Activated naive CD8-positive, alpha-beta T cell treated with anti-CD3 and anti-CD28 coated beads, Interleukin-2, amount 10 ng/mL, durations not matched to agents 7 days and 5 days (primary cell): Measurements from ENCODE around the gene TMEM174. TPM values are rescaled to one million over a fixed set of nuclear protein-coding genes. Genes with fewer than 3 reads are reported as not detected.

Experiments used
- ATAC-seq: fragments of 150-1000 bp; cut with Tn5 transposase; one replicate; pipeline ENCODE4 v1.10.0; 2021; ENCODE audit warnings: low read depth, moderate library complexity
- POLR2A ChIA-PET: fragments of 350-600 bp; sonication (Branson Sonifier 250); formaldehyde crosslinking; loops from one replicate; lab custom pipeline; 2021; ENCODE audit warnings: antibody characterized with exemption; lab: Charles Lee
- DNase-seq: peaks from one replicate; pipeline ENCODE4 v3.0.0; 2021
- H3K27ac Mint-ChIP-seq: one replicate; pipeline ENCODE4 v1.8.0; 2022; ENCODE audit warnings: mild to moderate bottlenecking, mixed read lengths
- H3K27me3 Mint-ChIP-seq: one replicate; pipeline ENCODE4 v1.8.0; 2022; ENCODE audit warnings: mild to moderate bottlenecking, moderate library complexity, mixed read lengths
- H3K36me3 Mint-ChIP-seq: one replicate; pipeline ENCODE4 v1.8.0; 2021; ENCODE audit warnings: mild to moderate bottlenecking, mixed read lengths
- H3K4me1 Mint-ChIP-seq: one replicate; pipeline ENCODE4 v1.8.0; 2021; ENCODE audit warnings: mixed read lengths
- H3K4me3 Mint-ChIP-seq: one replicate; pipeline ENCODE4 v1.8.0; 2022; ENCODE audit warnings: mild to moderate bottlenecking, moderate library complexity, mixed read lengths
- H3K9me3 Mint-ChIP-seq: one replicate; pipeline ENCODE4 v1.8.0; 2021; ENCODE audit warnings: mixed read lengths
- total RNA-seq, 2 experiments: library from RNA; stranded (reverse); gene quantifications; one replicate each; pipeline ENCODE4 v1.2.3, GENCODE V29; 2021

The TMEM174 gene, protein sequence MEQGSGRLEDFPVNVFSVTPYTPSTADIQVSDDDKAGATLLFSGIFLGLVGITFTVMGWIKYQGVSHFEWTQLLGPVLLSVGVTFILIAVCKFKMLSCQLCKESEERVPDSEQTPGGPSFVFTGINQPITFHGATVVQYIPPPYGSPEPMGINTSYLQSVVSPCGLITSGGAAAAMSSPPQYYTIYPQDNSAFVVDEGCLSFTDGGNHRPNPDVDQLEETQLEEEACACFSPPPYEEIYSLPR
- not detected for total RNA-seq

DNA sequence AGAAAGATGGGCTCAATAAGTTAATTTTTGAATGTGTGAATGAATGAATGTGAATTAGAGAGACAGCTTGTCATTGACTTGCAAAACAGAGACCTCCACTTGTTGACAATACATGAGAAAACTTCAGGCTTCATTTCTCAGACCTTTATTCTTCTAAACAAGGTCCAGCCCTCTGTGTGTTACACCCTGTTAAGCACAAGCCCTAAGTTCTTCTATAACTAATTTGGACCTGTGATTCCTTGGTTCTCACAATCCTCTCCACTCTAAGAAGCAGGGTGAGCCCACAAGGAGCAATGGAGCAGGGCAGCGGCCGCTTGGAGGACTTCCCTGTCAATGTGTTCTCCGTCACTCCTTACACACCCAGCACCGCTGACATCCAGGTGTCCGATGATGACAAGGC lies at the start of gene TMEM174:
TSS of gene TMEM174 (plus strand) at position 243 of the 400 bp plus-strand sequence. CDS start at position 294, 51 bp downstream.
- POLR2A ChIA-PET, result no interaction called here
- peaks cover 61% of the 10 kb centered on the region for H3K27me3 Mint-ChIP-seq

DNA sequence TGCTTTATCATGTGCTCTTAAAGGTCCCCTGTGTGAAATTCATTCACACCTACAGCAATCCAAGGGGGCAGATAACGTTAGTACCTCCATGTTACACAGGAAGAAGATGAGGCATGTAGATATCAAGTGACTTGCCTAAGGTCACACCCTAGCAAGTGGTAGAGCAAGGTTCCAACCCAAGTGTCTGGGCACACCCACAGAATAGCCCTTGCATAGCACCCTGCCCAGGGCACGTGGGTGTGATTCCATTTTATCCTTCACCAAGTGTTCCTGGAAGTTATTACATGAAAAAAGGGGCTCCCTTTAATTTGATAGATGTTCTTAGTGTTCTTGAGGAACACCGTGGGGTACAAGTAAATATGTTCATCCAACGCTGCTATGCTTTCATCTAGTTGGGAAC lies 47.7 kb upstream of the TMEM174 start:
- Mint-ChIP-seq H3K4me1 (peaks cover 6% of the 10 kb centered on the region), H3K36me3 (no peaks in the 10 kb centered on the region), H3K9me3 (no peaks in the 10 kb centered on the region), H3K4me3 (no peak overlapping the region), H3K27me3 (peaks cover 47% of the 10 kb centered on the region), H3K27ac (no peak overlapping the region)
- DNase-seq (no peak), ATAC-seq (no peak)
- POLR2A ChIA-PET, result no interaction called here

More for the DNA sequence above, at the start of gene TMEM174:
- no peak within 1 kb of the TSS for H3K4me3 Mint-ChIP-seq
- DNase-seq, result no peak
- ATAC-seq, result no peak
- no peak within 1 kb of the TSS for H3K27ac Mint-ChIP-seq
- no peaks in the 10 kb centered on the region for H3K9me3 Mint-ChIP-seq
- H3K36me3 Mint-ChIP-seq, result no peaks in the 10 kb centered on the region
- H3K4me1 Mint-ChIP-seq, result no peaks in the 10 kb centered on the region

DNA sequence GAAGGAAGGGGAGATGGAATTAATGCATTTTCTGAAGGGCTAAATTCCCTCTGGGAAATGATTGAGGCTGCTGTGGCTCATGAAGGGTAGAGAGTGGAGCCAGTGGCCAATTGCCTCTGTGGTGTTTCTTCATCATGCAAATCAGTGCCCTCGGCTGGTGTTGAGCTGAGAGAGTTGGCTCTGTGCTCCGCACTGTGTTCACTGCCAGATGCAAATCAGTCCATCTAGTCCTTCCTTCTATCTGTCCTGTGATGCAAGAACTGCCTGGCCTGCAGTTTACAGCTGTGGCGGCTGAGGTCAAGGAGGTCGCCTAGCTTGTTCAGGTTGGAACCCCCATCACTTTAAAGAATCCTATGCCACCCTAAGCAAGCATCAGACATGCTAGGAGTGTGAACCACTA lies 46.6 kb upstream of the TMEM174 start:
- Mint-ChIP-seq H3K9me3 (no peaks in the 10 kb centered on the region), H3K4me3 (no peak overlapping the region), H3K4me1 (peaks cover 2% of the 10 kb centered on the region), H3K27me3 (peaks cover 45% of the 10 kb centered on the region), H3K36me3 (no peaks in the 10 kb centered on the region), H3K27ac (no peak overlapping the region)
- no peak for DNase-seq
- POLR2A ChIA-PET, result no interaction called here
- ATAC-seq, result no peak

DNA sequence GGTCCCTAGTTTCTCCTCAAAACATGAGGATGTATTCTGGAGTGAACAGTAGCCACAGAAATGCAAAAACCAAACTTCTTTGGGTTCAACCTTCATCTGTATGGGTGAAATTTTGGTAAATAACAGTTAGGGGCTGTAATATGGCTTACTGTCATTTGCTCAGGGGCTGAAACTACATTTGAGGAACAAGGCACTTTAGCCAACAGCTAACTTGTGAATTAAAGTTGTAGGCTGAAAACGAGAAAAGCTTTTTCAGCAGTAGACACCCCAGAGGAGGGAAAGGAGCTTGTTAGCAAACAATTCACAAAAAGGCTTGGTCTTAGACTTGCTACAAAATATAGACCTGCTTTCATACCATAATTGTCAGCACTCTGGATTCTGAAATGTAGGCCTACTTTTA lies 46.0 kb upstream of the TMEM174 start:
- H3K4me1 Mint-ChIP-seq, result no peaks in the 10 kb centered on the region

DNA sequence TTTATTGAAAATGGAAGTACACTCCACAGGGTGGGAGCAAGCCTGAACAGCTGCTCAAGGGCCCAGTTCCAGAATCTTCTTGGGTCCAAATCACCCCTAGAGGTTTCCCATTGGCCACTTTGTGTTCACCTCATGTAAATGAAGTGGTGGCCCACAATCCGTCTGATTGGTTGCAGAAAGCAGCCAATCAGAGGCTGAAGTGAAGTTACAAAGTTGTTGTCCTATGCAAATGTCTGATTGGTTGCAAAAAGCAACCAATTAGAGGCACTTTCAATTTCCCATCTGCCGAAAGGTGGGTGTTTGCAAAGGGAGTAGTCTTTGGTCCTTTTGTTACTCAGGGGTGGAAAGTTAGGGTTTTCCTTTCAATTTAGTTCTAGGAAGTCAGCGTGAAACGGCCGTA lies 43.9 kb upstream of the TMEM174 start:
- no peak for ATAC-seq
- no peak for DNase-seq
- Mint-ChIP-seq H3K9me3 (no peaks in the 10 kb centered on the region), H3K27me3 (peaks cover 42% of the 10 kb centered on the region), H3K27ac (no peak overlapping the region), H3K4me3 (no peak overlapping the region), H3K4me1 (no peaks in the 10 kb centered on the region), H3K36me3 (no peaks in the 10 kb centered on the region)
- POLR2A ChIA-PET, result no interaction called here

More for the DNA sequence above, 46.0 kb upstream of the TMEM174 start:
- Mint-ChIP-seq H3K4me3 (no peak overlapping the region), H3K9me3 (no peaks in the 10 kb centered on the region), H3K36me3 (no peaks in the 10 kb centered on the region), H3K27ac (no peak overlapping the region), H3K27me3 (peaks cover 45% of the 10 kb centered on the region)
- DNase-seq, result no peak
- no peak for ATAC-seq
- POLR2A ChIA-PET, result no interaction called here

DNA sequence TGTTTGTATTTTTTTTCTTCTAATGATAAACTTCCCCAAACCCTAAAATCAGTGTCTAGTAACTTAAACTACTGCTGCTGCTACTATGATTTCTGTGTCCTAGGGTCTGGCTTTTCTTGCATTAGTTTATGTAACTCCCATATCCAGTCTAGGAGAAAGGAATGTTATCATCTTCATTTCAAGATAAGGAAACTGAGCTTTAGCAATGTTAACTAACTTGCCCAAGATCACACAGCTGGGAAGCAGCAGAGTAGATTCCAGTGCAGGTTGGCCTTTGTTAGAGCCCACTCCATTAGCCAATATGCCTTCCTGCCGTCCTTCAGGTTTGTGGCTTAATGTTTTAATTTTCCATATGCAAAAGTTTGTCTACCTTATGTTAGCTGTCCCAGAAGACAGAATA lies 42.2 kb upstream of the TMEM174 start:
- Mint-ChIP-seq H3K27me3 (peaks cover 46% of the 10 kb centered on the region), H3K36me3 (no peaks in the 10 kb centered on the region), H3K9me3 (no peaks in the 10 kb centered on the region), H3K4me3 (no peak overlapping the region), H3K27ac (no peak overlapping the region), H3K4me1 (peaks cover 2% of the 10 kb centered on the region)
- DNase-seq (no peak), ATAC-seq (no peak)
- POLR2A ChIA-PET, result no interaction called here

DNA sequence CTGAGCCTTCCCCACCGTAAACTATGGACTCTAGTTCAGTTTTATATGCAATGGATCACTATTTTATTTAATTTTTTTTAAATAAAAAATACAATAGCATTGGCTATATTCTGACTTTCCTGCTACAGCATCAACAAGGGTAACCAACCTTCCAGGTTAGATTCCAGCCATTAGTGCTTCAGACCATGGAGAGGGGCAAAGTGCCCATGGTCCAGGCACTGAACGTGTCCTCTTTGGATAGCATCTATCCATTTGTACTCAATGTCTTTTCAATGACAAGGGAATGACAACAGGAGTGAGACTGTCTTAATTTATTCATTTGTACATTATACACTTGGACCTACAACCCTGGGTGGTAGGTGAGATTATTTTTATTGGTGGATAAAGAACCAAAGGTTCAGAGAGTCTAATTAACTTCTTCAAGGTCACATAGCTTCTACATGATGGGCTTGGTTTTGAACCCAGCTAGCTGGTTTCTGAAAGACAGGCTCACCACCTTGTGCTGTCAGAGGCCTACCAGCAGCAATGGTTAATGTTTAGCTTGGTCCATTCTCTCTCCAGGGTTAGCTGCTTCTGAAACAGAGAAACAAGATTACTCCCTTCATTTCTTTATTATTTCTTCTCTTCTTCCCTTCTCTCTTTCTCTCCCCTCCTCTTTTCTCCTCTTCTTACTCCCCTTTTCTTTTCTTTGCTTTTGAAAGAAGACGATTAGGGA lies 41.1 kb upstream of the TMEM174 start:
- no peaks in the 10 kb centered on the region for H3K36me3 Mint-ChIP-seq
- H3K4me3 Mint-ChIP-seq, result no peak overlapping the region
- H3K27ac Mint-ChIP-seq, result no peak overlapping the region
- peaks cover 40% of the 10 kb centered on the region for H3K27me3 Mint-ChIP-seq
- ATAC-seq (no peak), DNase-seq (no peak)
- peaks cover 2% of the 10 kb centered on the region for H3K4me1 Mint-ChIP-seq
- no peaks in the 10 kb centered on the region for H3K9me3 Mint-ChIP-seq
- POLR2A ChIA-PET, result no interaction called here

DNA sequence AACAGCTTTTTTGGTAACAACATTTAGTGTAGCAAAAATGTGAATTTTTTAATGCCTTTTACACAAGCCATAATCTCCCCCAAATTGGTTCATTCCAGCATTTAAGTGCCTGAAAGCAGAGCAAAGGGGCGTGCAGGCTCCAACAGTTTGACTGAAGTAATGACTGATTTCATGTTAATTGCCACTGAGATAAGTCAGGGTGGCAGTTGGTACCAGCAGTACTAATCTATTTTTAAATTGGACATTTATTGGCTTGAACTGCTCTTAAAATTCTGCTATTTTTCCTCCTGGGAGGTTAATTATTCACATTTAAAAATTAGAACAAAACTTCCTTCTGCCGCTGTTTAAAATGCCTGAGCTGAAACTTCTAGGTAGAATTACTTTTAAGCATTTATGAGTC lies 40.2 kb upstream of the TMEM174 start:
- peaks cover 39% of the 10 kb centered on the region for H3K27me3 Mint-ChIP-seq
- H3K36me3 Mint-ChIP-seq, result no peaks in the 10 kb centered on the region
- no peaks in the 10 kb centered on the region for H3K9me3 Mint-ChIP-seq
- no peak overlapping the region for H3K27ac Mint-ChIP-seq
- no peak for ATAC-seq
- no peak overlapping the region for H3K4me3 Mint-ChIP-seq
- DNase-seq, result no peak
- peaks cover 2% of the 10 kb centered on the region for H3K4me1 Mint-ChIP-seq
- POLR2A ChIA-PET, result no interaction called here

DNA sequence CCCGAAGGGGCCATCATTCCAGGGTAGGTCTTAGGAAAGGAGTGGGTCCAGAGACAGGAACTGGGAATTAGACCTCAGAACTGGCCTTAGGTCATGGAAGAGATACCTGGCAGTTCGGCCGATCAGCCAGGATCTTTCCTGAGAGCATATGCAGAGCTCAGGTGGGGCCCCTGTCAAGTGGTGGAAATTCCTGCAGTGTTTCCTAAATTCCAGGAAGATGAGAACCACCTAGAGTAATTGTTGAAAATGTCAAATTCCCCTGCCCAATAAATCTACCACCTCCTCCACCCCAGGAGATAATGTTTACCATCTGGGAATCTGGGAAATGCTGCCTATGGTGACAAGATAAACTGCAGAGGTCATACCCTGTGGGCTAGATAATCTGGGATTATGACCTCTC lies 38.0 kb upstream of the TMEM174 start:
- DNase-seq, result no peak
- Mint-ChIP-seq H3K27me3 (peaks cover 35% of the 10 kb centered on the region), H3K4me3 (no peak overlapping the region), H3K36me3 (no peaks in the 10 kb centered on the region), H3K9me3 (no peaks in the 10 kb centered on the region), H3K4me1 (peaks cover 2% of the 10 kb centered on the region), H3K27ac (no peak overlapping the region)
- ATAC-seq, result no peak
- POLR2A ChIA-PET, result no interaction called here

DNA sequence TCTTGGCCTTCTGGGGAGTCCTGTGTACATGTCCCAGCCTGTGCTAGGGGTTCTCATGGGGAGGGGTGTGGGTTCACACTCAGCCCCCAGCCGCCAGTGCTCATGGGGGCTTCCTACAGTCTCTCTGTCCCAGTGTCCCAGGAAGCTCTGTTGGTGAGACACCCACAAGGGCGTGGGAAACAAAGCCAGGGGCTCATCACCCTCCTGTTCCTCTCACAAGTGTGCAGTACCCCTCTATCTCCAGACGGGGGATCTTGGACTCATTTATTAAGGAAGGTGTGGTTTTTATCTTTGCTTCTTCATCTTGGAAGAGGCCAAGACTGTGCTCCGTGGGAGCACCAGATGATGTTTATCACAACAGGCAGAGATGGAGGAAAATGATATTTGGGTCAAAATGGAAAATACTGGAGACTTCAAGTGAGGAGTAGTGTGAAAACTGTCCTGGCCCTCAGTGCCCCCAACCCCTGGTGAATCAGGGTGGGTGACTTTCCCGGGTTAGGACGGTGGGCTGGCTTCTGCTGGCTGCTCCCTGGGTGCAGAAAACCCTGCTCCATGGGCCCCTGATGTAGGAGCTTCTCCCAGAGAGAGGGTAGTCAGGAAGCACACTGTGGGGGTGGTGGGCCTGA lies 37.5 kb upstream of the TMEM174 start:
- Mint-ChIP-seq H3K27me3 (peaks cover 34% of the 10 kb centered on the region), H3K4me1 (peaks cover 2% of the 10 kb centered on the region), H3K27ac (no peak overlapping the region), H3K36me3 (no peaks in the 10 kb centered on the region), H3K9me3 (no peaks in the 10 kb centered on the region), H3K4me3 (no peak overlapping the region)
- ATAC-seq (no peak), DNase-seq (no peak)
- POLR2A ChIA-PET, result no interaction called here

DNA sequence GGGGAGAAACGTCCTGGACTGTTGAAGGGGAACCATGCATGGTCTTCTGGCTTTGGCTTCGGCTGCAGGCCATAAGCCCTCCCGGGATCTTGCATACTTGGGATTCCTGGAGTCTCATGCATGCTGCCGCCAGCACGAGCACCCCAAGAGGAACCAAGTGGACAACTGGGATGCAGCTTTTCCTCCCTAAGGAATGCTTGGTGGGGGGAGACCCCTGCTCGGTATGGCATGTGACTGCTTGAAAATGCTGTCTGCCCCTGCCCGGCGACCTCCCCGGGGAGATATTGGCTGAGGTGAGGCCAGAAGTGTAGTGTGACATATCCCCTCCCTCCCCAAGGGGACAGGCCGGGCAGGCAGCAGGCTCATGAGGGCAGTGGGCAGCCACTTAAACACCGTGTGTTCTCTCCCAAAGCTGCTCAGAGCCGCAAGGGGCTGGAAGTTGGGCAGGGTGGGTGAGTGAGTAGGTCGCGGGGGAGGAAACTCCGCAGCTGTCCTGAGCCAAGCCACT lies 36.9 kb upstream of the TMEM174 start:
- DNase-seq (no peak), ATAC-seq (no peak)
- H3K36me3 Mint-ChIP-seq, result no peaks in the 10 kb centered on the region
- H3K27ac Mint-ChIP-seq, result no peak overlapping the region
- H3K4me1 Mint-ChIP-seq, result peaks cover 2% of the 10 kb centered on the region
- peaks cover 31% of the 10 kb centered on the region for H3K27me3 Mint-ChIP-seq
- no peak overlapping the region for H3K4me3 Mint-ChIP-seq
- POLR2A ChIA-PET, result no interaction called here
- H3K9me3 Mint-ChIP-seq, result no peaks in the 10 kb centered on the region

DNA sequence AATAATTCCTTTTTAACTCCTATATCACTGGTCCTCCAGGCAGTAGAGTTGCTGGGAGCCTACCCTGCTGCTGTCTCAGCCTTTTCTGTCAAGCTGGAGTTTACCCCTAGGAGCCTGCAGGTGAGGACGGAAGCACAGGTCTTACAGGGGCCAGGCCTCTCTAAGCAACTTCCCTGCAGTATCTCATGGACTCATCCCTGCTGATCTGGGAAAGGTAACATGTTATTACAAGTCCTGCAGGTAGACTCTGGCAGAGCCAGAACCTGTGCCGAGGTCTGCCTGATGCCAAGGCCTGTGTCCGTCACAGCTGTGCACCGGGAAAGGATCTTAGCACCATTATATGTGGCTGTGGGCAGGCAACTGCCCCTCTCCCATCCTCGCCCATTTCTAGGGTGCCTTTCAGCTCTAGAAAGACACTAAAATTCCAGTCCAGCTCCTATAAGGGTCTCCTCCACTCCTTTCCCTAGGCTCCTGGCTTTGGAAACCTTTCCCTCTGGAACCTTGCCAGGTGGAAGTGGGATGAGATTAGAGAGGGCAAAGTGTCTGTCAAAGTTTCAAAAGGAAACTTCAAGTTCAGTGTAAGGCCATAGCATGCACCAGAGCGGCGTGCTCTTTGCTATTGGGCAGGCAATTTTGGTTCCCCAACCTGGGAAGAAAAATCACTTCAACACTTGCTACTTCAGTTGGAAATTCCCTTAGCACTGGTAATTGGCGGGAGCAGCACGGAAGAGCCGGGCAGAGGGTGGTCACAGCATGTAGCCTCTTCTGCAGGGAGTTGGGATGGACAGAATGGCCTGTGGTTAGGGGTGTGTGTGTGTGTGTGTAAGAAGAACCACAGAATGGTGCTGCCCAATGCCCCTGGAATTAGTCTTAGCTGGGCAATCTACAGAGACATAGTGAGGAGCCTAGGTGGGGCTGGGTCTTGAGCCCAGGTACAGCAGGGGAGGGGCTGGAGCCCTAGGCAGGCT lies 35.1 kb upstream of the TMEM174 start:
- POLR2A ChIA-PET, result no interaction called here
- DNase-seq, result no peak
- Mint-ChIP-seq H3K36me3 (no peaks in the 10 kb centered on the region), H3K4me1 (peaks cover 2% of the 10 kb centered on the region), H3K4me3 (no peak overlapping the region), H3K9me3 (no peaks in the 10 kb centered on the region), H3K27me3 (peaks cover 27% of the 10 kb centered on the region), H3K27ac (no peak overlapping the region)
- ATAC-seq, result no peak

DNA sequence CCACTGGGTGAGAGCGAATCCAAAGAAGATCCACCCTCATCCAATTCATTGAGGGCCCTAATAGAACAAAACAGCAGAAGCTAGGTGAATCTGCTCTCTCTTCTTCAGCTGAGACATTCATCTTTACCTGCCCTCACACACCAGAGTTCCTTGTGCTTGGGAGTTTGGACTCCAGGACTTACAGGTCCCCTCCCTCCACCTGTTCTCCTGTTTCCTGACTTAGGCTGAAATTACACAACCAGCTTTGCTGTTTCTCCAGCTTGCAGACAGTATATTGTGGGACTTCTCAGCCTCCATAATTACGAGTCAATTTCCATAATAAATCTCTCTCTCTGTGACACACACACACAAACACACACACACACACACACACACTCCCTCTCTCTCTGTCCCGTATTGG lies 33.5 kb upstream of the TMEM174 start:
- no peak for DNase-seq
- H3K36me3 Mint-ChIP-seq, result no peaks in the 10 kb centered on the region
- ATAC-seq, result no peak
- peaks cover 2% of the 10 kb centered on the region for H3K4me1 Mint-ChIP-seq
- H3K4me3 Mint-ChIP-seq, result no peak overlapping the region
- peaks cover 38% of the 10 kb centered on the region for H3K27me3 Mint-ChIP-seq
- POLR2A ChIA-PET, result no interaction called here
- H3K9me3 Mint-ChIP-seq, result no peaks in the 10 kb centered on the region
- no peak overlapping the region for H3K27ac Mint-ChIP-seq
